Keratinocyte (primary cell): Measurements from ENCODE around the gene TRAK2. TPM values are rescaled to one million over a fixed set of nuclear protein-coding genes. Genes with fewer than 3 reads are reported as not detected.
"Not testable (repeated sequence)": the region's sequence is repeated elsewhere in the genome, so short reads cannot be mapped to it uniquely, and the experiment has no call there.

Source experiments
- DNase-seq: peaks from one replicate; pipeline ENCODE4 v3.0.0-alpha.2; 2011; ENCODE audit warnings: low read depth, missing footprints, low spot score
- FAIRE-seq: peaks from 2 replicates; lab custom pipeline; 2011; peaks lifted over from hg19 to GRCh38; lab: Jason Lieb, UNC
- H2AFZ ChIP-seq: 2 replicates; pipeline ENCODE4 v1.6.0; 2012; ENCODE audit warnings: low read length, control low read depth, inconsistent platforms; ENCODE audit not compliant: control insufficient read depth
- H3K27ac ChIP-seq: 2 replicates; pipeline ENCODE4 v1.5.1; 2011; ENCODE audit warnings: low read length; ENCODE audit not compliant: control insufficient read depth, insufficient read depth
- H3K27me3 ChIP-seq: 3 replicates; pipeline ENCODE4 v1.6.0; 2011; ENCODE audit warnings: low read length; ENCODE audit not compliant: control insufficient read depth, insufficient read depth; ENCODE audit errors: extremely low read depth
- H3K36me3 ChIP-seq, 2 experiments: 2 replicates in 1 of 2; 3 replicates in 1 of 2; pipeline ENCODE4 v1.5.1; 2011; ENCODE audit warnings: low read length in 2 of 2, mild to moderate bottlenecking in 1 of 2; ENCODE audit not compliant: control insufficient read depth in 2 of 2, insufficient read depth in 2 of 2; ENCODE audit errors: extremely low read depth in 1 of 2
- H3K4me1 ChIP-seq: 3 replicates; pipeline ENCODE4 v1.5.1; 2011; ENCODE audit warnings: low read length; ENCODE audit not compliant: control insufficient read depth, insufficient read depth; ENCODE audit errors: extremely low read depth
- H3K4me2 ChIP-seq: 3 replicates; pipeline ENCODE4 v1.6.0; 2011; ENCODE audit warnings: low read depth, low read length; ENCODE audit not compliant: control insufficient read depth, insufficient read depth; ENCODE audit errors: extremely low read depth
- H3K4me3 ChIP-seq, 3 experiments: fragments of 200-600 bp in 1 of 3; sonication (generic) in 1 of 3; 2 replicates in 2 of 3; 3 replicates in 1 of 3; pipeline ENCODE4 v1.5.1; 2011 to 2016; ENCODE audit warnings: low read length in 3 of 3, mild to moderate bottlenecking in 3 of 3, control low read depth in 2 of 3, inconsistent platforms in 1 of 3, low read depth in 1 of 3, mixed read lengths in 1 of 3, mixed run types in 1 of 3, moderate library complexity in 1 of 3; ENCODE audit not compliant: control insufficient read depth in 2 of 3, insufficient read depth in 2 of 3; ENCODE audit errors: extremely low read depth in 1 of 3
- H3K79me2 ChIP-seq: 2 replicates; pipeline ENCODE4 v1.6.0; 2012; ENCODE audit warnings: low read length; ENCODE audit not compliant: control insufficient read depth, insufficient read depth
- H3K9ac ChIP-seq: 3 replicates; pipeline ENCODE4 v1.6.0; 2011; ENCODE audit warnings: low read length; ENCODE audit not compliant: control insufficient read depth, insufficient read depth; ENCODE audit errors: extremely low read depth
- H3K9me1 ChIP-seq: 3 replicates; pipeline ENCODE4 v1.6.0; 2011; ENCODE audit warnings: low read length; ENCODE audit not compliant: control insufficient read depth, insufficient read depth; ENCODE audit errors: extremely low read depth
- H3K9me3 ChIP-seq: 2 replicates; pipeline ENCODE4 v1.5.1; 2012; ENCODE audit warnings: low read depth, low read length; ENCODE audit not compliant: control insufficient read depth
- H4K20me1 ChIP-seq: 3 replicates; pipeline ENCODE4 v1.6.0; 2011; ENCODE audit warnings: low read length; ENCODE audit not compliant: control insufficient read depth, insufficient read depth; ENCODE audit errors: extremely low read depth
- CTCF ChIP-seq, 3 experiments: IDR thresholded peaks in 1 of 3; conservative IDR thresholded peaks in 1 of 3; optimal IDR thresholded peaks in 1 of 3; 2 replicates in 2 of 3; 3 replicates in 1 of 3; pipeline versions ENCODE3 to v1.5.1; 2011; ENCODE audit warnings: low read length in 3 of 3, mild to moderate bottlenecking in 3 of 3, moderate library complexity in 2 of 3, control low read depth in 1 of 3, inconsistent platforms in 1 of 3; ENCODE audit not compliant: insufficient read depth in 2 of 3; ENCODE audit errors: extremely low read depth in 1 of 3
- EZH2 ChIP-seq: IDR thresholded peaks from one replicate; pipeline ENCODE4 v1.6.1; 2012; ENCODE audit warnings: inconsistent platforms, mild to moderate bottlenecking, low read length, moderate library complexity
- dilution Hi-C: fragments of 300-500 bp; cut with MboI; formaldehyde crosslinking; loops from one replicate; pipeline ENCODE4 v1.7.0; 2020; ENCODE audit warnings: low sequenced_read_pairs; ENCODE audit not compliant: extremely low pct_ligation_motif_present
- polyA plus RNA-seq, 5 experiments: library from polyadenylated mRNA; depleted of rRNA in 3 of 5; stranded (reverse) in 3 of 5; stranded (forward) in 1 of 5; unstranded in 1 of 5; fragments of >200 nt; gene quantifications; 1 replicate in 1 of 5; 2 replicates in 3 of 5; 3 replicates in 1 of 5; pipeline versions ENCODE4 v1.2.1 to v1.2.3, GENCODE V29; 2011 to 2012; ENCODE audit warnings: missing spikeins in 2 of 5, low read depth in 1 of 5, low replicate concordance in 1 of 5

The TRAK2 gene
- polyA plus RNA-seq, 1 donor (not counting 4 experiments of a cell fraction or from before 2014, with no cell fraction given), result 12.9 TPM

DNA sequence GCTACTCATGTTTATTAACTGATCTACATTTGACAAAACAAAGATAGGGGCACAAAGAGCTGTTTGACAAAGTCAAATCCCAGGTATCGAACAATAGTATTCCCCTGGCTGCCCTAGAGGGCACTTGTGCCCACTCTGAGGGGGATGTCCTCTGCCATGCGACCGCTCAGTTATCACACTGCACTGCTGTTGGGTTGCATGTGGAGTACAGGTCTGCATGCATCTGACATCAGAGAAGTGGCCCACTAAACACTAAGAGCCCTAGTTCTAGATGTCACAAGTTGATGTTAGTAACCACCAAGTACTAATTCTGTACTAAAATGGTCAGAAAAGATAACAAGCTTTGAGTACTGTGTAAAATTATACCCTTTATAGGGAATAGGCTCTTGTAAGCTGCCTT is 74.0 kb downstream of the TRAK2 start:
- DNase-seq (no peak), FAIRE-seq (no peak)
- Histone ChIP-seq H3K27me3 (no peaks in the 10 kb centered on the region), H3K9ac (no peak overlapping the region), H2AFZ (no peak overlapping the region), H3K27ac (no peak overlapping the region), H4K20me1 (no peaks in the 10 kb centered on the region), H3K79me2 (no peaks in the 10 kb centered on the region), H3K4me2 (no peak overlapping the region), H3K9me3 (no peaks in the 10 kb centered on the region), H3K4me1 (no peaks in the 10 kb centered on the region), H3K9me1 (no peaks in the 10 kb centered on the region), H3K36me3 (peaks cover 2 to 6% of the 10 kb centered on the region in 2 experiments), H3K4me3 (no peak overlapping the region)
- TF ChIP-seq EZH2 (no peak), CTCF (optimal IDR thresholded peaks at IDR 0.05 in 1 of 3, IDR thresholded peaks at IDR 0.05 in 1 of 3, conservative IDR thresholded peaks at IDR 0.05 in 1 of 3; ENCODE audit: extremely low read depth in 1 of 3, insufficient read depth in 2 of 3, low read length in 3 of 3) (no peak)
- dilution Hi-C loops, result no loop called here

- Histone ChIP-seq H3K4me3 (no peak overlapping the region), H3K36me3 (no peaks in the 10 kb centered on the region), H2AFZ (no peak overlapping the region), H4K20me1 (no peaks in the 10 kb centered on the region), H3K4me1 (no peaks in the 10 kb centered on the region), H3K9me1 (no peaks in the 10 kb centered on the region), H3K27ac (no peak overlapping the region), H3K9ac (no peak overlapping the region), H3K79me2 (no peaks in the 10 kb centered on the region), H3K4me2 (no peak overlapping the region), H3K27me3 (no peaks in the 10 kb centered on the region), H3K9me3 (no peaks in the 10 kb centered on the region)
- TF ChIP-seq EZH2, result no peak
- TF ChIP-seq CTCF (optimal IDR thresholded peaks at IDR 0.05 in 1 of 3, IDR thresholded peaks at IDR 0.05 in 1 of 3, conservative IDR thresholded peaks at IDR 0.05 in 1 of 3; ENCODE audit: extremely low read depth in 1 of 3, insufficient read depth in 2 of 3, low read length in 3 of 3), result no peak
- no peak for DNase-seq
- dilution Hi-C loops, result no loop called here
- FAIRE-seq, result no peak
Observed at GRCh38 chr2:201369775-201370174, 81.5 kb downstream of the TRAK2 start.

DNA sequence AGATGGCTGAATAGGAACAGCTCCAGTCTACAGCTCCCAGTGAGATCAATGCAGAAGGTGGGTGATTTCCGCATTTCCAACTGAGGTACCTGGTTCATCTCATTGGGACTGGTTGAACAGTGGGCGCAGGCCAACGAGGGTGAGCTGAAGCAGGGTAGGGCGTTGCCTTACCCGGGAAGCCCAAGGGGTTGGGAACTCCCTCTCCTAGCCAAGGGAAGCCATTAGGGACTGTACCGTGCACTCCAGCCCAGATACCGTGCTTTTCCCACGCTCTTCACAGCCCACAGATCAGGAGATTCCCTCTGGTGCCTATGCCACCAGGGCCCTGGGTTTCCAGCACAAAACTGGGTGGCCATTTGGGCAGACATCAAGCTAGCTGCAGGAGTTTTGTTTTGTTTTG is 81.9 kb downstream of the TRAK2 start:
- H4K20me1 ChIP-seq, dilution Hi-C loops, DNase-seq, H3K4me3 ChIP-seq, H3K27ac ChIP-seq, FAIRE-seq, H3K9me3 ChIP-seq, H3K36me3 ChIP-seq, H3K27me3 ChIP-seq, H3K79me2 ChIP-seq, H3K9ac ChIP-seq, H3K9me1 ChIP-seq, H3K4me1 ChIP-seq, H2AFZ ChIP-seq, H3K4me2 ChIP-seq: not testable (repeated sequence)
